SK-N-SH treated with all-trans-retinoic acid at 6 μM for 48 hours (cell line): ENCODE measurements around the gene PLCB3.
A peak's percentile ranks its signal among the peaks of the same experiment; 100 is the strongest.

Source experiments
- ATAC-seq: fragments of 200-7000 bp; cut with Tn5 transposase; 3 replicates; pipeline ENCODE4 v1.9.1; 2020; ENCODE audit warnings: mild to moderate bottlenecking, moderate library complexity
- ARNTL ChIP-seq: fragments of 450-650 bp; formaldehyde crosslinking; IDR thresholded peaks from 2 replicates; pipeline ENCODE4 v1.5.0; 2020; ENCODE audit warnings: low read depth, mild to moderate bottlenecking, moderate library complexity, borderline replicate concordance
- BACH2 ChIP-seq: fragments of 250-450 bp; sonication (Bioruptor Pico); IDR thresholded peaks from 2 replicates; pipeline ENCODE4 v1.9.0; 2021; ENCODE audit warnings: mild to moderate bottlenecking, borderline replicate concordance
- CREB5 ChIP-seq: fragments of 250-450 bp; sonication (Bioruptor Pico); IDR thresholded peaks from 2 replicates; pipeline ENCODE4 v1.5.1; 2020; ENCODE audit warnings: low read depth, mild to moderate bottlenecking, moderate library complexity
- CSDC2 ChIP-seq: fragments of 250-450 bp; sonication (Bioruptor Pico); IDR thresholded peaks from 2 replicates; pipeline ENCODE4 v1.5.0; 2020; ENCODE audit warnings: mild to moderate bottlenecking, moderate library complexity
- CSRNP3 ChIP-seq: fragments of 250-450 bp; sonication (Bioruptor Pico); IDR thresholded peaks from 2 replicates; pipeline ENCODE4 v1.5.1; 2021; ENCODE audit warnings: mild to moderate bottlenecking, moderate library complexity
- ESRRG ChIP-seq: fragments of 250-450 bp; sonication (Bioruptor Pico); IDR thresholded peaks from 2 replicates; pipeline ENCODE4 v1.6.1; 2021; ENCODE audit warnings: mild to moderate bottlenecking
- GLIS3 ChIP-seq: fragments of 250-450 bp; sonication (Bioruptor Pico); IDR thresholded peaks from 2 replicates; pipeline ENCODE4 v1.5.0; 2020; ENCODE audit warnings: mild to moderate bottlenecking, moderate library complexity
- ISL1 ChIP-seq: fragments of 250-450 bp; sonication (Bioruptor Pico); IDR thresholded peaks from 2 replicates; pipeline ENCODE4 v2.1.2; 2022; ENCODE audit warnings: mild to moderate bottlenecking, moderate library complexity
- OSR1 ChIP-seq: fragments of 250-450 bp; sonication (Bioruptor Pico); IDR thresholded peaks from 2 replicates; pipeline ENCODE4 v1.8.0; 2022; ENCODE audit warnings: moderate library complexity, mild to moderate bottlenecking, inconsistent platforms
- PATZ1 ChIP-seq: fragments of 250-450 bp; sonication (Bioruptor Pico); IDR thresholded peaks from 2 replicates; pipeline ENCODE4 v1.8.0; 2020; ENCODE audit warnings: mild to moderate bottlenecking, moderate library complexity, borderline replicate concordance
- PPARA ChIP-seq: fragments of 250-450 bp; sonication (Bioruptor Pico); IDR thresholded peaks from 2 replicates; pipeline ENCODE4 v1.5.0; 2020; ENCODE audit warnings: mild to moderate bottlenecking, borderline replicate concordance
- SNAI2 ChIP-seq: fragments of 250-450 bp; sonication (Bioruptor Pico); IDR thresholded peaks from 2 replicates; pipeline ENCODE4 v1.5.0; 2020; ENCODE audit warnings: mild to moderate bottlenecking, moderate library complexity
- TCF4 ChIP-seq: fragments of 250-450 bp; sonication (Bioruptor Pico); IDR thresholded peaks from 2 replicates; pipeline ENCODE4 v1.8.0; 2021; ENCODE audit warnings: mild to moderate bottlenecking, moderate library complexity, borderline replicate concordance
- TOX ChIP-seq: fragments of 250-450 bp; sonication (Bioruptor Pico); IDR thresholded peaks from 2 replicates; pipeline ENCODE4 v1.8.0; 2021; ENCODE audit warnings: mild to moderate bottlenecking, moderate library complexity, borderline replicate concordance
- TSHZ2 ChIP-seq: fragments of 250-450 bp; sonication (Bioruptor Pico); IDR thresholded peaks from 2 replicates; pipeline ENCODE4 v1.5.0; 2020; ENCODE audit warnings: mild to moderate bottlenecking, moderate library complexity
- ZC3H10 ChIP-seq: fragments of 250-450 bp; sonication (Bioruptor Pico); IDR thresholded peaks from 2 replicates; pipeline ENCODE4 v1.5.1; 2021; ENCODE audit warnings: mild to moderate bottlenecking, moderate library complexity
- ZFP3 ChIP-seq: fragments of 250-450 bp; sonication (Bioruptor Pico); IDR thresholded peaks from 2 replicates; pipeline ENCODE4 v1.5.0; 2020; ENCODE audit warnings: mild to moderate bottlenecking, moderate library complexity
- ZFP30 ChIP-seq: fragments of 450-650 bp; formaldehyde crosslinking; IDR thresholded peaks from 2 replicates; pipeline ENCODE4 v1.5.0; 2022; ENCODE audit warnings: mild to moderate bottlenecking, moderate library complexity
- ZNF565 ChIP-seq: fragments of 450-650 bp; formaldehyde crosslinking; conservative IDR thresholded peaks from 2 replicates; pipeline ENCODE4 v1.5.0; 2020; ENCODE audit warnings: low read depth, mild to moderate bottlenecking, moderate library complexity
- ZNF8 ChIP-seq: fragments of 450-650 bp; formaldehyde crosslinking; IDR thresholded peaks from 2 replicates; pipeline ENCODE4 v1.5.0; 2020; ENCODE audit warnings: mild to moderate bottlenecking, moderate library complexity

PLCB3 gene

GRCh38 chr11:64252003-64252872 lies 908 bp downstream of the PLCB3 start:
- ATAC-seq: peak; percentile 53
- TF ChIP-seq ZFP30 (CRISPR knock-in tag) (no peak), CREB5 (CRISPR knock-in tag) (no peak), TOX (CRISPR knock-in tag) (no peak), ISL1 (CRISPR knock-in tag) (no peak), SNAI2 (no peak), ARNTL (CRISPR knock-in tag) (no peak), CSDC2 (CRISPR knock-in tag) (no peak), PATZ1 (CRISPR knock-in tag) (no peak)

- ATAC-seq: no peak
- no peak for TF ChIP-seq PPARA
- TF ChIP-seq CREB5 (CRISPR knock-in tag): no peak
- no peak for TF ChIP-seq OSR1 (CRISPR knock-in tag)
- no peak for TF ChIP-seq ZNF565 (CRISPR knock-in tag)
- no peak for TF ChIP-seq CSDC2 (CRISPR knock-in tag)
- TF ChIP-seq TCF4 (CRISPR knock-in tag): no peak
- no peak for TF ChIP-seq GLIS3 (CRISPR knock-in tag)
- no peak for TF ChIP-seq ZFP3
- TF ChIP-seq SNAI2: no peak
- TF ChIP-seq ZNF8 (CRISPR knock-in tag): no peak
- no peak for TF ChIP-seq ESRRG (CRISPR knock-in tag)
- no peak for TF ChIP-seq BACH2 (CRISPR knock-in tag)
- no peak for TF ChIP-seq PATZ1 (CRISPR knock-in tag)
- TF ChIP-seq TOX (CRISPR knock-in tag): no peak
- TF ChIP-seq ISL1 (CRISPR knock-in tag): no peak
- no peak for TF ChIP-seq TSHZ2 (CRISPR knock-in tag)
- no peak for TF ChIP-seq ZFP30 (CRISPR knock-in tag)
- TF ChIP-seq CSRNP3 (CRISPR knock-in tag): no peak
- TF ChIP-seq ZC3H10 (CRISPR knock-in tag): no peak
These were observed 1.7 kb downstream of the PLCB3 start for GRCh38 chr11:64253043-64253442.
